ENCODE measurements around the gene STX17.

DNA sequence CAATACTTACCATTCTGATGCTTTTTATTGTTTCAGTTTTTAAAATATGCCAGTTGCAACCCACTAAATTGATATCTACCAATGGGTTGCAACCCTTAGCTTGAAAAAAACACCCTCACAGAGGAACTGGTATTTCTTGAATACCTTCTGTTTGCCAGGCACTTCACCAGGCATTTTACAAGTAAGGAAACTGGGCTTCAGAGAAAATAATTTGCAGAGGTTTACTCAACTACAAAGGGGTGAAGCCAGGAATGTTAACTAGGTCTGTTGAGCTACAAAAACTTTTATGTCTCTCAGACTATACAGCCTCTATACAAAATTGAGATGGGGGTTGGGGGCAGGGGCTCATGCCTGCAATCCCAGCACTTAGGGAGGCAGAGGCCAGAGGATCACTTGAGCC lies 65.0 kb downstream of the STX17 start:
- TF ChIP-seq POLR2A (IDR thresholded peaks at IDR 0.05; ENCODE audit: low read length) (no peak), GATA1 (IDR thresholded peaks at IDR 0.05; ENCODE audit: low read depth, low read length) (no peak)

Data from erythroblast (primary cell).